HG02970 (cell line): ENCODE measurements around the gene AK2.
"Not testable (repeated sequence)": the region's sequence is repeated elsewhere in the genome, so short reads cannot be mapped to it uniquely, and the experiment has no call there.

Experiments used
- ATAC-seq: cut with Tn5 transposase; IDR thresholded peaks from one replicate; pipeline ENCODE4 v1.9.1; 2021; ENCODE audit warnings: mild to moderate bottlenecking, moderate library complexity, moderate number of reproducible peaks; ENCODE audit not compliant: unreplicated experiment, low FRiP score

AK2 gene

DNA sequence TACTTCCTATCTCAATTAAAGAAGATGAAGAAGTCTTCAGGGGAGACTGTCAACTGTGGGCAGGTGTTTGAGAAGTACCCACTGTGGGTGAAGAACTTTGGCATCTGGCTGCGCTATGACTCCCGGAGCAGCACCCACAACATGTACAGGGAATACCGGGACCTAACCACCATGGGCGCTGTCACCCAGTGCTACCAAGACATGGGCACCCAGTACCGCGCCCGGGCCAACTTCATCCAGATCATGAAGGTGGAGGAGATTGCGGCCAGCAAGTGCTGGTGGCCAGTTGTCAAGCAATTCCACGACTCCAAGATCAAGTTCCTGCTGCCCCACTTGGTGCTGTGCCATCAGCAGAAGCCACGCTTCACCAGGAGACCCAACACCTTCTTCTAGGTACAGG lies 56.6 kb downstream of the AK2 start:
- no peak for ATAC-seq

DNA sequence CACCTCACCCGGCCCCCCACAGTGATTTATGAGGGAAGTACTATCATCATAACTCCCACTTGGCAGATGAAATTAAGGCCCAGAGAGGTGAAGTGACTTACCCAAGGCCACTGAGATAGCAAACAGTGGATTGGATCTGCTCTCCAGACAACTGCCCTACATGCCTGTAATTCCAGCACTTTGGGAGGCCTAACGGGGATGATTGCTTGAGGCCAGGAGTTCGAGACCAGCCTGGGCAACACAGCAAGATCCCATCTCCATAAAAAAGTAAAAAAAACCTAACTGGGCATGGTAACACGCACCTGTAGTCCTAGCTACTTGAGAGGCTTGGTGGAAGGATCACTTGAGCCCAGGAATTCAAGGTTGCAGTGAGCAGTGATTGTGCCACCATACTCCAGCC lies 57.8 kb downstream of the AK2 start:
- ATAC-seq = no peak

DNA sequence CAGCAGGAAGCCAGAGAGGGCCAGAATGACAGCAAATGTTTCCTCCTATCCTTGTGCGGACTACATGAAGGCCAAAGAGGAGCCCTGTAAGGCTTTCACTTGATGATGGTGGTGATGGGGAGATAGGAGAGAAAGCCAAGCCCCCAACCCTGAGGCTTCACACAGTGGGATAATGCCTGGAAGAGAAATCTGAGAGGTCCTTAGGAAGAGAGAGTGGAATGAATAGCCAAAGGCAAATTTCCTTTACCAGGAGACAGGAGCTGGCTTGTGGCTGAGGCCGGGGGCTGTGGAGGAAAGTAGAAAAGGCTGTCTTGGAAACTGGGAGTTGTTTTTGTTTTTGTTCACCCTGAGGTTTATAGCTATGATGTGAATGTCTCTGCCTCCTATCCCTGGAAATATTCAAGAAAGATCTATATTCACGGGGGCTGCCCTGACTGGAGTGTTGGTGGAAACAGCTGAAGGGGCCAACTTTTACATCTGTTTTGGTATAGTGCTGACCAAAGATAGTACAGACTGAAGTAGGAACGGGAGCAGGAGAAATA lies 59.1 kb downstream of the AK2 start:
- ATAC-seq = no peak

DNA sequence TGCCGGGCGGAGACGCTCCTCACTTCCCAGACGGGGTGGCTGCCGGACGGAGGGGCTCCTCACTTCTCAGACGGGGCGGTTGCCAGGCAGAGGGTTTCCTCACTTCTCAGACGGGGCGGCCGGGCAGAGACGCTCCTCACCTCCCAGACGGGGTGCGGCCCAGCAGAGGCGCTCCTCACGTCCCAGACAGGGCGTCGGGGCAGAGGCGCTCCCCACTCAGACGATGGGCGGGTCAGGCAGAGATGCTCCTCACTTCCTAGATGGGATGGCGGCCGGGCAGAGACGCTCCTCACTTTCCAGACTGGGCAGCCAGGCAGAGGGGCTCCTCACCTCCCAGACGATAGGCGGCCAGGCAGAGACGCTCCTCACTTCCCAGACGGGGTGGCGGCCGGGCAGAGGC lies 61.6 kb downstream of the AK2 start:
- not testable (repeated sequence) for ATAC-seq

DNA sequence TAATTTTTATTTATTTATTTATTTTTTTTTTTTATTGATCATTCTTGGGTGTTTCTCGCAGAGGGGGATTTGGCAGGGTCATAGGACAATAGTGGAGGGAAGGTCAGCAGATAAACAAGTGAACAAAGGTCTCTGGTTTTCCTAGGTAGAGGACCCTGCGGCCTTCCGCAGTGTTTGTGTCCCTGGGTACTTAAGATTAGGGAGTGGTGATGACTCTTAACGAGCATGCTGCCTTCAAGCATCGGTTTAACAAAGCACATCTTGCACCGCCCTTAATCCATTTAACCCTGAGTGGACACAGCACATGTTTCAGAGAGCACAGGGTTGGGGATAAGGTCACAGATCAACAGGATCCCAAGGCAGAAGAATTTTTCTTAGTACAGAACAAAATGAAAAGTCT lies 63.2 kb downstream of the AK2 start:
- ATAC-seq = not testable (repeated sequence)

DNA sequence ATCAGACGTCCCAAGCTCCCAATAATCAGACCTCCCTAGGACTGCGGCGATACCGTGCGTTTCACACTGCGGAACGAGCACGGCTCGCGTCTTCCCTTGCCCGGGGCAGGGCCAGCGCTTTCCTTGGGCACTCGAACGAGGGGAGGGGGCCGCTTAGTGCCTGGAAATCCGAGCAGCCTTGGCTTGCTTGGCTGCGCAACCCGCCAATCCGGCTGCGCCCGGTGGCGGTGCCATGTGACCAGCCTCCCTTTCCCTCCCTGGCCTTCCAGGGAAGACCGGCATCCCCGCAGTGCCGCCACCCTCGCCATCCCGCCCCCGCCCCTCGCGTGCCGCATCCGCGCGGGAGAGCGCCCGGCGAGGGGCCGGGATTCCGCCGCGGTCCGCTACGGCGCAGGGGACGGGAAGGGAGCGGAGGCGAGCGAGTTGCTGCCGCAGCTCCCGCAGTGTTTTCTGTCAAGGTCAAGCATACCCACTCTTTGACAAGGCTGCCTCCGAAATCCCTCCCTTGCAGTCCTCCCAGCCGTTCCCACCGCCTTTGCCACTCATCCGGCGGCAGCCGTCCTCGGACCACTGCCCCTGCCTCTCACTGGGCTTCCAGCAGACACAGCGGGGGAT lies 63.8 kb downstream of the AK2 start:
- no peak for ATAC-seq

DNA sequence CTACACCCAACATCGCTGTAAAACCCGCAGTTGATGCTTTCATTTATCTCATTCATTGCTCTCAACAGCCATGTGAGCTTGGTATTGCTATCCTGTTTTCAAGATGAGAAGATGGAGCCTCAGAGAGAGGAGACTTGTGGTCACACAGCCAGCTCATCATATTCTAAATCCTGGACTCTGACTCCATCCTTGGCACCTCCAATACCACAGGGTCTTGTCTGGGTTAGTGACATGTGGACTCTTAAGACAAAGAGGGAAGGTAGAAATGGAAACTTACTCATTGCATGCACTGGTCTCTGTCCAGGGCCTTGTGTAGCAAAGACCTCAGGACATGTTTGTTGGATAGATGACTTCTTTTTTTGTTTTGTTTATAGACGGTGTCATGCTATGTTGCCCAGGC lies 65.1 kb downstream of the AK2 start:
- ATAC-seq = no peak

DNA sequence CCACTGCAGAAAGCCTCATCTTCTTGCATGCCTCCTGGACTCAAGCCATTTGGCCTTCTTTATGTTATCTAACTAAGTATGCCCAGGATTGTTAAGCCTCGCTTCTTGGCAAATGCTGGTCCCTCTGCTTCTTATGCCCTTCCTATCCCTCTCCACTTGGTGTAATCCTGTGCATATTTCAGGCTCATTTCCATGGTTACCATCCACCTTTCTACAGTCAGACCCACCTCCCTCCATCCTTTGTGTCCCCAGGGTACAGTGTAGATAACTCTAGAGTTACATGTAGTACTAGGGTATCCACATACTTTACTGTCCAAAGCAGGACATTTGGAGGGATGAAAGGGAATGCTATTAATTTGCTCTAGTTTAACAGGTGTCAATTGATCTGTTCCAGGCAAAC lies 65.5 kb downstream of the AK2 start:
- no peak for ATAC-seq

DNA sequence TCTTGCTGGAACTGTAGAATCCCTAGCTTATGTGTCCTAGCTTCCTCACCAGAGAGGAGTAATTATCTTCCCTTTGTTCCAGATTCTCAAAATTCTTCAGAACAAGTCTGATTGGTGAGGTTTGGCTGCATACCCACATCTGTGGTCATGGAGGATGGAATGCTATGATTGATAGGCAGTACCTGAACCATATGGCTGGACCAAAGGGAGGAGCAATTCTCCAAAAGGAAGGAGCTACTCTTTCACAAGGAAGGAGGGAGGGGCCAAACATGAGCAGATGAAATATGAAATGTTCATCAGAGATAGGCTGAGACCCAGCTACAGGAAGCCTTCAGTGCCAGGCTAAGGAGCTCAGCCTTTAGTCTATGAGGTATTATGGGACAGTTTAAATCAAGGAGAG lies 67.1 kb downstream of the AK2 start:
- ATAC-seq = no peak

DNA sequence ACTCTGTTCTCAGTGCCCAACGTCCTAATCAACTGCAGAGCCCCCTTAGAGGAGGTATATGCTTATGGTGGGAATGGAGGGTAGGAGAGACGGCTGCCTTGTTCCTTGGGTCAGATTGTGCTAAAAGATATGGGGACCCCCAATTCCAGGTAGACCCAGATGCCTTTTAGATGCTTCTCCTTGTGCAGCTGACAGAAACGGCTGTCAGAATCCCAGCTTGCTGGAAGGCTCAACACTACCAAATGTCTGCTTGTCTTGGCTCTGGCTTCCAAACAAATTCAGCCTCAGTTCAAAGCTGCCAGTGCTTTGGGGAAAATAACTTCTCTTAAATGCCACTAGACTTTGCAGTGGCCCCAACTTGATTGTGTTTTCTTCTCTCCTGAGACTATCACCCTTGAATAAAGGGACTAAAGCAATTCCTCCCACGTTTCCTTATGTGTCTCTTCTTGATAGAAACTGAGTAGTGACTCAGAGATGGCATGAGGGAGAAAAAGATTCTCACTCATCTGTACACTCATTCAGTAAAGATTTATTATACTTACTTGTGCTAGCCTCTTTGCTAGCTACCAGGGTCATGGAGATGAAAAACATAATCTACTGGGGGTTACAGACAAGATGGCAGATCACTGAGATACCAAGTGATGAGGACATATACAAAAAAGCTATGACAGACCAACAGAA lies 68.7 kb downstream of the AK2 start:
- ATAC-seq = no peak

DNA sequence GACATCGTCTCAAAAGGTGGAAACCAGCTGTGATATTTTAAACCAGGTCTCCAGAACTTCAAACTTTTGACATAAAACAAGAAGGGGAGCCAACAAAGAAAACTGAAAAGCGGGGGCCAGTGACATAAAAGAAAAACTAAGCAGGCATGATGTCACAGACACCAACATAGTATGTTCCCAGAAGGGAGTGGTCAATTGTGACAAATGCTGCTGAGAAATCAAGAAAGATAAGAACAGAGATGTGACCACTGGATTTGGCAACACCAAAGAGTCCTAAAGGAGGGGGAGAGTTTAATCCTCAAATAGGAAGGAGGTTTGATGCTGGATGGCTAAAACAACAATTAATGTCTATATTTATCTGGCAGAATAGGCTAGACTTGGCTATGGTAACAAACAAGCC lies 69.8 kb downstream of the AK2 start:
- ATAC-seq = no peak

DNA sequence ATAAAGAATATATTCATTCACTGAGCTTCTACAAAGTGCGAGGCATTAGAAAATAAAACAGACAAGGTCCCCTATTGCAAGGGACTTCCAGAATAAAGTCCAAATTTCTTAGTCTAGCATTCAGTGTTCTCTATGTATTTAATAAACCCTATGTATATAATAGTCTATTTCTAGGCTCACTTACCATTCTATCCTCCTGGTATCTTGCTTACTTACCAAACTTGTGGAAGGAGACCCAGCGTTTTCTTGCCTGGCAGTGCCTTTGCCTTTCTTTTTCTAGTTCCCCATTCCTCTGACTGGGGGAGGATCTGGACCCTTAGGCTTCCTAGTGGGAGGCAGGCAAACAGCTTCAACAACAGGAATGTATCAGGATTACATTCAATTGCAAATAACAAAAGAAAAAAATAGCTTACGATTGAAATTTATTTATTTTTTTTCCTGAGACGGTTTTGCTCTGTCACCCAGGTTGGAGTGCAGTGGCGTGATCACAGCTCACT lies 71.4 kb downstream of the AK2 start:
- ATAC-seq = no peak

DNA sequence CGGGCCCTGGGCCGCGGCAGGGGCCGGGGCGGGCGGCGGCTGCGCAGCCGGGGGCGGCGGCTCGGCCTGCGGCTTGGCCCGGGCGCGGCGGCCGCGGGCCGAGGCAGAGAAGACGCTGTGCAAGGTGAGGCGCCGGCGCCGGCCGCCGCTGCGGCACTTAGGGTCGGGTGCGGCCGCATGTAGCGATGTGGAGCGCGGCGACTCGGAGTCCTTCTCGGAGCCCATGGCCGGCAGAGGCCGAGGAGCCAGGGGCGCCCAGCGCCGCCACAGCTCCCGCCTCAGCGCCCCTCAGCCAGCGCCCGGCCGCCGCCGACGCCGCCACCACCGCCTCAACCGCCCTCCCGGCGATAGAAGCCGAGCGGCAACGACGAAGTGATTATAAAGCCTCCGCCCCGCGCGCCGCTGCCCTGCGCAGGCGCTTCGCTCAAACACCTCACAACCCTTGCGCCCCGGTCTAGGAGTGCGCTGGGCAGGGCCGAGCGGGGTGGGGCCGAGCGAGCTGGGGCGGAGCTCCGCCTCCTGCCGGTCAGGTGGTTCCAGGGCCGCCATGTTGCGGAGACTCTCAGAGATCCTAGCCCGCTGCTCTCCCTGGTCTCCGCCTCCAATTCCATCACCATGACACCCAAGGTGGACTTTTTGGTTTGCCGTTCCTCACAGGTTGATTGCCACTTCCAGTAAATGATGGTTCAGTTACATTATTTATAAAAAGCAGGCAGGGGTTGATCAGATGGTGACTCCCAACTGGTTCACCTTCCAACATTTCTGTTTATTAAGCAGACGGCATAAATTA lies 72.0 kb downstream of the AK2 start, which contains the start of gene RNF19B:
Gene RNF19B (minus strand): TSS at position 349 of the 790 bp plus-strand sequence. CDS start 124 bp downstream, at position 225.
- ATAC-seq = peak; percentile 75

DNA sequence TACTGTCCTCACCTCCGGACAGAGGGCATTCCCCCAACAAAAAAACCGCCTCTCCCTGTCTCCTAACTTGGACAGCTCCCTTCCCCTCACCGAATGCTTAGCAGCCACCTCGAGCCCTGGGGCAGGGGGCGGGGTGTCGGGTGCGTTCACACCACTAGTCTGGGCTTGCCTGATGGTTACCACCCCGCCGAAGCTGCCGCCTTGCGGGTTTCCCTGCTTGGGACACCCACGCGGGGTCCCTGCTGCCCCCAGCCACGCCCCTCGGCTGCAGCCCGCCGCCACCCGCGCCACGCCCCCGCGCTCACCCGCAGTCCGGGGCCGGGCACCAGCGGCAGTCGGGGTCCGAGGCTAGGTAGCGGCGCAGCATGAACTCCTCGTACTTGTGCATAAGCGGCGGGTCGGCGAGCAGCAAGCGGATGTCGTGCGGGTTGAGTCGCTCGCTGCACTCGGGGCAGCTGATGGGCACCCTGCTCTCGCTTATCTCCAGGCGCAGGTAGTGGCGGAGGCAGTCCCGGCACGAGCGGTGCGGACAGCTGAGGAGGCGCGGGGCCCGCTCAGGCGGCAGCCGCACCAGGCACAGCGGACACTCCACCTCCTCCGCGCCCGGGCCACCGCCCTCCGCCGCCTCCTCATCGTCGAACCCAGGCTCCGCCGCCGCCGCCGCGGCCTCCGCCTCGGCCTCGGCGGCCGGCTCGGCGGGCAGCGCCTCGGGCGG lies 72.8 kb downstream of the AK2 start:
- peak; percentile 34 for ATAC-seq

DNA sequence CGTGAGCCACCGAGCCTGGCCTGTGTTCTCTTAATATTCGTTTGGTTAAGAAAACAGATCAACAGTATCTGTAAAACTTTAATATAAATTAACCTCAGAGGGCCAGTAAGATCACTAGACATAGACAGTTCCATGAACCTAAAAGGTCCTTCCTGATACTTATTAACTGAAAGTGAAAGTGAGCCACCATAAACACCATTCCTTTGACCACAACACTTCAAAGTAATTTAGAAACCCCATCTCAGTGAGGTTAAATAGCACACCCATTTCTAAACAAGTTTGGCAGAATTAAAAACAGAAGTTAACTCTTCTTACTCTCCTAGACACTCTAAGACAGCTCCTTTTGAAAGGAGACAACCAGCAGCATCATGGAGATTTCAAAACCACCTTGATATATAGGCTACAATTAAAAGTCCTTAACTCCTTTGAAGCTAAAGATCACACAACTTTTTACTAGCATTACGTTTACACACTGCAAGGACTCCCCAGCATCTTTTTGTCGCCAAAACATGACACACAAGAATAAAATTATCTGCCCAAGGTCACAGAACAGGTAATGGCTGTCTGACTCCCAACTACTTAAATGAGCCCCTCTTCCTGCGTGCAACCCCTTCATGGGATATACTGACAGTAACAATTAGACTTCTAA lies 74.3 kb downstream of the AK2 start:
- ATAC-seq = no peak

DNA sequence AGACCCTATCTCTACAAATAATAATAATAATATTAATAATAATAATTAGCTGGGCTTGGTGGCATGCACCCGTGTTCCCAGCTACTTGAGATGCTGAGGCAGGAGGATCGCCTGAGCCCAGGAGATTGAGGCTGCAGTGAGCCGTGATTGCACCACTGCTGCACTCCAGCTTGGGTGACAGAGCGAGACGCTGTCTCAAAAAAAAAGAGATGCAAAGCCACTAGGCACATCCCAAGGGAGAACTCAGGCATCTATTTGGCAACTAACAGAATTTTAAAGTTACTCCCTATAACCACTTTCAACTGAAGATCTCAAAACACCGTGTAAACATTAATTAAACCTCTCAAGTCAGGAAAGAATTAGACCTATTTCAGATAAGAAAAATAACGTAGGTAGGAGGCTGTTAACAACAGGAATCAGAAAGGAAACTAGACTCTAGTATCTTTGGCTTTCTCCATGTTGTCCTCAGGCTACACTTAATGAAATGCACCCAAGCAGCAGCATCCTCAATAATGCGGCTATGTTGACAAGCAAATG lies 75.8 kb downstream of the AK2 start:
- ATAC-seq = no peak

DNA sequence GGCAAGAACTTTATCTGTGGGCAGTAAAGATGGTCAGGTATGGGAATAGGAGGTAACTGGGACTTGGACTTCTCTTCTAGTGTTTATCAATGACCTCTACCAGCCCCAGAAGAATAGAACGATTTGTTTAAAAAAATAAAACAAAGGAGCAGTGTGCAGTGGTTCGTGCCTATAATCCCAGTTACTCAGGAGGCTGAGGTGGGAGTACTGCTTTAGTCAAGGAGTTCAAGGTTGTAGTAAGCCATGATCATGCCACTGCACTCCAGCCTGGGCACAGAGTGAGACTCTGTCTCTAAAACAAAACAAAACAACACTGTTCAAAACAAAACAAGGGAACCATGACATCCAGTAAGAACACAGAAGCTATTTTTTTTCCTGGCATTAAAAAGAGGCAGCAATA lies 76.3 kb downstream of the AK2 start:
- no peak for ATAC-seq

DNA sequence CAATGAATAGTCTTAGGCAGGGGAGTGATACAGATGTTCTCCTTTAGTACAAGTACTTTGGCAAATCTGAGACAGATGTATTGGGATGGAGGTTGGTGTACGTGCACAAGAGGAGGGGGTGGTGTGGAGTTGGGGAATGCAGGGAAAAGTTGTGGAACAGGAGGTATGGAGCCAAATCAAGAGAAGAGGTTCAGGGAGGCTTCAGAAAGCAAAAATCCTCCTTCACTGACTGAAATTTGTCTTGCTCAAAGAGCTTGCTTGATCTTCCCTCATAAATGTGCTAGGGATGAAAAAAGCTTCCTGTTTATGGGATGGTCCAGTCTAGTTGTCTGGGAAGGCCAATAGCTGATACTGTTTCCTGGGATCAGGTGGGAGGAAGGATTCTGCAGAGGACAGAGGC lies 77.9 kb downstream of the AK2 start:
- ATAC-seq = no peak
